Fibroblast of skin of left quadriceps (primary cell): ENCODE data around the gene FGF9.

ENCODE experiments used
- DNase-seq, 2 experiments: peaks; one replicate each; pipeline ENCODE4 v3.0.0-alpha.2; 2013; ENCODE audit warnings: low read depth in 2 of 2

The FGF9 gene

DNA sequence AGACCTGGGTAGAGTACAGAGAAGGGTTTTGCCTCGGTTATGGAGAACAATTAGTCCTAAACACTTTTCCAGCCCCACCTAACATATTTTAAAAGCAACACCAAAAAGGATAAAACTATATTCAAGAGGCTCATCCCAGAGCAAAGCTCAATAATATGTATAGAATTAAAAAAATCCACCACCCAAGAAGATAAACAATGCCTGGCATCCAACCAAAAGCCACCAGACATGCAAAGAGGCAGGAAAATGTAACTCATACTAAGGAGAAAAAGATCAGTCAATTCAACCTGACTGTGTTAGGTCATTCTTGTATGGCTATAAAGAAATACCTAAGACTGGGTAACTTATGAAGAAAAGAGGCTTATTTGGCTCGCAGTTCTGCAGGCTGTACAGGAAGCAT, 39.3 kb downstream of the FGF9 start:
- no peak for DNase-seq

DNA sequence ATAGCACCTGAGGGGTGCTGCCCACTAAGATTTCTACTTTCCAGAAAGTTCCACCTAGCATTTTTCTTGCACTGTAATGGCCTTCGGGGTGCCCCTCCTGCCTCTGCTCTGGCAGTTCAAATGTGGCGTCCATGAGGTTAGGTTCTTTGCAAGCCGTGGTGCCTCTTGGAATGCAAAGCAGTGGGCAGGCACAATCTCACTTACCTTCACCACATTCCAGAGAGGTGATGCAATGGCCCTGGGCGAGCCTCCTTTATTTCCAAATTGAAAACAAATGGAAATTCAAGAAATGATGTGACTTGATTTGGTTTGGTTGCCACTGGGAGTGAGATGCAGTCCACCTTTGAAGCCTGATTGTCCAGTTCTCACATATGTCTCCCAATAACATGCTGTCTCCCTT, 46.9 kb downstream of the FGF9 start:
- no peak for DNase-seq

DNA sequence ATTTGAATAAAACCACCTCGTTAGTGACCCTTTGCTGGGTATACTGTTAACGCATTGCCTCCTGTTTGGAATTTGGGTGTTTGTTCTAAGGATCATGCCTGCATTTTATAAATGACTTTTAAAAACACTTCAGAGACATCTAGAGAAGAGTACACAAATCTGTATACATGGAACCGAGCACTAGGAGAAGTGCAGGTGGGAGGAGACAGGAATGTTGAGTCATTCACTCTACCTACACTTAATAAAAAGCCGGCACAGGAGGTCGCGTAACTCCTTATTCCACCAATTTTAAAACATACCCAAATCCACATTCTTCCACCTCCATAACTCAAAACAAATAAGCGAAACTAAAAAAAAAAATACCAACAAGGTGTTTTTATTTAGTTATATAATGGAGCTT, 48.6 kb downstream of the FGF9 start:
- DNase-seq: no peak

DNA sequence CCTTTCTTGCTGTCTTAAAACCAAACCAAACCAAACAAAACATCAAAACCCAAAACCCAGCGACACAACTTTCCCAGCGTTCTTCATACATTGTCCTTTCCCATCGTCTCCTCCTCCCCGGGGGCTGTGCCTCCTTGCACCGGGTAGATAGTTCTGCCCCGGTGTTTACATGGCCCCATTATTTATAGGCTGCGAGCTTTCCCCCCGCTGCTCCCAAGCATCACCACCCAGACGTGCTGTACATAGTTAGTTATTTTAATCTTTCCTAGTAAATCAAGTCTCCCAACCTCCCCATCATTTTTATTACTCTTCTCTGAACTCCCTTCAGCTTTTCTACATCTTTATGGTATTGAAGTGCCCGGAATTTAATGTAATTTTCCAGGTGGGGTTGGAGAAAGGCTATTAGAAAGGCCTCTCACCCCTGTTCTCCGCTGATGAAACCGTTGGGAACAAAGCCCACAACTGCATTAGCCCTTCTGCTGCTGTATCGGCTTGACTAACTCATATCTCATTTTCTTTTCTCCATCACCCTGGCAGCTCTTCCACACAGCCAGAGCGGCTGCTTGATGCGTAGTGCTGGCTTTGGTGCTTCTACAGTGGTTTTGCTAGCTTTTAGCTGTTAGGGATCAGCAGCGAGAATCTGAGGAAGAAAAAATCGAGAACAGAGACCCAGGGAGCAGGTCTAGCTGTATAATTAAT, 53.1 kb downstream of the FGF9 start:
- no peak for DNase-seq

DNA sequence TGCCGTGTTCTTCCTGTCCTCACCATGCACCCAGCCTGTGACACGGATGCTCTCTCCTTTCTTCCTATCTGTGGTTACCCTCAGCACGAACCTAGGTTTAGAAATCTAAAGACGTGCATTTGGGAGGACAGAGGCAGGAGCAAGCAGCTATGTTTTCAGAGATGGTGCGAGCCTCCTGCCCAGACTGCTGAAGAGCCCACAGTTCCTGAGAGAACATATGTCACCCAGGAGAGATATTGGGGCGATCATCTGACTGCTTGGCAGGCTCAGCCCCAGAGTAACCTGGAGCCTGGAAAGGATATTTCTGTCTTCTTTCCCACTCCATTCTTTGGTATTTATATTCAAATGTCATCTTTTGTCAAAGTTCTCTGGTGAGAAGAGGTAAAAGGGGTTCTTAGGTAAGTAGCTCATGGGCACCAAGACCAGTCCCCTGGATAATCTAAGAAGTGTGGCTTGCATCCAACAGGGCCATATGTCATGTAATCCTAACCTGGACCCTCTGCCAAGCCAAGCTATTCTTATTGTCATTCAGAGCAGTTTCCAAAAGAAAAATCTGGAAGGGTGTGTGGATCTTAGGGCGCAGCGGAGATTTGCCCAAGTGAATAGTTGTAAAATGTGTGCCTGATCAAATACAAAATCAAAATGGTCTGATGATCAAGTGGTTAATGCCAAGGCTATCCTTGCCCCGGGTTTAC, 59.5 kb downstream of the FGF9 start:
- no peak for DNase-seq

DNA sequence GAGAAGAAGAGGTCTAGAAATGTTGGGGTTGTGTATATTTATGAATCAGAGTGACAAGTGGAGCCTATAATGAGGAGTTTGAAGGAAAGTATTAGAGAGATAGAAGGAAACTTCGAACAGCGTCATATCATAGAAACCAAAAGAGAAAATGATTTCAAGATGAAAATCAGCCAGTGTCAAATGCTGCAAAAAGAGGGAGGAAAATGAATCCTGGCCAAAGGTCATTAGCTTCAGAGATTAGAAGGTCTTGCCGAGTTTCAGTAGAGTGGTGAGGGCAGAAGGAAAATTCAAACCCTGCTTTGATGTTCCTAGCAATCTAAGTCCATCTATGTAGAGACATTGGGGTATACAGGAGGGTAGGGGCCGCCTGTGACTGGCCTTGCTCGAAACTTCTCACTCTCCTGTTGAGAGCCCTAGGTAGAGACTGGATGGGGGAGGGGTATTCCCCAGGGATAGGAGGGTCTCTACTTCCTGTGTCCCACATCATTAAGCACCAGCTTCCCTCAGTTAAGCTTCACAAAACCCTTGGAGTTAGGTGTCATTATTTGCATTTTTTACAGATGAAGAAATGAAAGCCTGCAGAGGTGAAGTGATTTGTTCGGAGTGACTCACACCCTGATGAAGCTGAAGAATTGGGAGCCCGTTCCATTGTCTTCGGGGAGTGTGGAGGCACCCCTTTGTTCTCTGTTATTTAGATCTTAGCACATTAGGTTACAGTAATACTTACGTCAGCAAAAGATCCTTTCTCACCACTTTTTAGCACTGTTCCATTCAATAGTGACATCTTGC, 62.8 kb downstream of the FGF9 start:
- DNase-seq: no peak

DNA sequence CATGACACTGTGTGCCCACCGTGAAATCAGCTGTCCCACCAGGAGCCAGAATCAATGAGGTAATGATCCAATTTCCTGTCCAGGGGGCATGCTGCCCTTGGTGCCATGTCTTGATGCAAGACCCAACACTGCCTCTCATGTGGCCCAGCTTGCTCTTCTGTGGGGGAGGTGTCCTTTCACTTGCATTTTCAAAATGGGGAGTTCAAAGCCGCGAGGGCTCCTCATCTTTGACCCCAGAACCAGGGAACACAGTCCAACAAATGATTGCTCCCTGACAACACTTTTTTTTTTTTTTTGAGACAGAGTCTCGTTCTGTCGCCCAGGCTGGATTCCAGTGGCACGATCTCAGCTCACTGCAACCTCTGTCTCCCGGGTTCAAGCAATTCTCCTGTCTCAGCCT, 64.1 kb downstream of the FGF9 start:
- no peak for DNase-seq

DNA sequence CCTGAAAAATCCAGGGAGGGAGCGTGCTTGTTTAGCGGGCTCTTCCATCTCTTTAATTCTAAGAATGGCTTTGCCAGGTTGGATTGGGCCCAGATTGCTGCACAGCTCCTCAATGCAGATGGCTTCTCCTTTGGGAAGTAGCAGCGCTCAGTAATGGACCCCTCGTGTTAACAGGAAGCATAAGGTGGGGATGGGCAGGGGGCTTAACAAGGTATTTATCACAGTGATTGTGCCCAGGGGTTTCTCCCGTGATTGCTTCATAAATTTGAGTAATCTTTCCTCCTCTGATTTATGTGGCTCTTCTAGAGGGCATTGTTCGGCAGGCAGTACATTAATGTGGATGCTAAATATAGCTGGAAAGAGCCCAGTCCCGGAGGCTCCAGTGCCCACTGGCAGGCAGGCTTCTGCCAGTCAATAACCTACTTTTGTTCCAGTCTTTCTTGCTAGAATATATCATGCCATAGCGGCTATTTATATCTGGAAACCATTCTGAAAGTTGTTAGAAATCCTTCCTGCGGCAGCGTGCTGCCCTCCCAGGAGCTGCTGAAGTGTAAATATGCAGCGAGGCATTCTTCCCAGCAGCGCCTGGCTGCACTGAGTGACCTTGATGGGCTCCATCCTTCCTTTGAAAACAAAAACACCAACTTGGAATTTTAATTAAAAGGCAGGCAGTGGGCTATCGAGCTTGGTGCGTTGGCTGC, 65.0 kb downstream of the FGF9 start:
- DNase-seq: no peak

DNA sequence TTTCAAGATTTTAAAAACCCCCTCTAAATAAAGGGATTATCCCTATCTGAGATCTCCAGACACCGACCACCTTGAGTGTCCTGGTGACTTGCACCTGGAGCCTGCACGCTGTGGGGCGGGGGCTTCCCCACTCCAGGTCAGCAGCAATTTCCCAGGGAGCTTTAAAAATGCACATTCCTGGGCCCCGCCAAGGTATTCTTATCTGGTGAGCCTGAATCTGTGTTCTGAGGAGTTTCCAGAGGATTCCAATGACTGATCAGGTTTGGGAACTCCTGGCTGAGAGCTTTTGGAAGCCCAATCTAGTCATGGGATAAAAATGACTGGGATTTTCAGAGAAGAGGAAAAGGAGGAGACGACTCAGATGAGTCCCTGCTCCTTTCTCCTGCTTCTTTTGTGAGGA, 66.1 kb downstream of the FGF9 start:
- DNase-seq: no peak

DNA sequence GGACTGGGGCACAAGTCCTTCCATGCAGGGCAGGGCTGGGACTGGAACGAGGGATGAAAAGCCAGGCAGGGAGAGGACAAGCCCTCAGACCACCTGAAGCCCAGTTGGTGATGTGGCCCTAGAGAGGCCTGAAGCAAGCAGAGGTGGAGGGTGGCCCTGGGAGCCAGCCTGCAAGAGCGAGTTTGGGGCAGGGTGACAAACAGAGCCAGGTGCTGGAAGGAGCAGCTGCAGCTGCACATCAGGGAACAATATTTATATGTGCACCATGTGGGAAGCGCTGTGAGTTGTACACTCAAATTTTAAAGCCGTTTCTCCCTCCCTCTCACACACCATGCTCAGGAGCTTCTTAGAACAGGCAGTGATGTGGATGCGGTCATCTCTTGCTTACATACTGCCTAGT, 67.8 kb downstream of the FGF9 start:
- DNase-seq: no peak

DNA sequence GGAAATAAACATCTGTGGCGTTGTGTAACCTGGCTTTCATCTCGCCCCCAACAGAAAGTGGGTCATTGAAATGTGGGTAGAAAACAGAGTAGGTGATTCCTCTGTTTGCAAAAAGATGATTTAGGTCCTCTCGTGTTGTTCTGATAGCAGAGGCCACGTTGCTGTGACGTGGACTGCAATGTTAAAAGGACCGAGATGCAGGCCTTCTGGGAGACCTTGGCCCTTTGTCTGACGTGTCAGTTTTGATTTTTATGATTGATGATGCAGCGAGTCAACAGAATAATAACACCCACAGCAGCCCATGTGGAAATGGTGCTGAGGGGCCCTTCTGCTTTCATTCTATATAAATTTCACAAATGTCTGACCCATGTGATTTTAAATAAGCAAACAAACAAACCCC, 68.9 kb downstream of the FGF9 start:
- no peak for DNase-seq

DNA sequence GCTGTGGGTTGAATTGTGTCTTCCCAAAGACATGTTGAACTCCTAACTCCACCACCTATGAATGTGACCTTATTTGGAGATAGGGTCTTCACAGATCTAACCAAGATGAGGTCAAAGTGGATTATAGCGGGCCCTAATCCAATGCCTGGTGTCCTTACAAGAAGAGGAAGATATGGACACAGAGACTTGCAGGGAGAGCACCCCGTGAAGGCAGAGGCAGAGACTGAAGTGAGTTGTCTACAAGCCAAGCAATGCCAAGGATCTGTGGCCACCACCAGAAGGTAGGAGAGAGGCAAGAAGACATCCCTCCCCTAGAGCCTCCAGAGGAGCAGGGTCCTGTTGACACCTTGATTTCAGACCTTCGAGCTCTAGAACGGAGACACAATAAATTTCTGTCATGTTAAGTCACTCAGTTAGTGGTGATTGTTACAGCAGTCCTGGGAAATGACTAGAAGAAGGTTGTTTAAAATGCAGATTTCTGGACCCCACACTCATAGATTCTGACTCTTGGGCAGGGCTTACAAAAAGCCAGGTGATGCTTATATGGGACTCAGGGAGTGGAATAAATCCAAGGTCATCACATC, 70.6 kb downstream of the FGF9 start:
- DNase-seq: no peak

DNA sequence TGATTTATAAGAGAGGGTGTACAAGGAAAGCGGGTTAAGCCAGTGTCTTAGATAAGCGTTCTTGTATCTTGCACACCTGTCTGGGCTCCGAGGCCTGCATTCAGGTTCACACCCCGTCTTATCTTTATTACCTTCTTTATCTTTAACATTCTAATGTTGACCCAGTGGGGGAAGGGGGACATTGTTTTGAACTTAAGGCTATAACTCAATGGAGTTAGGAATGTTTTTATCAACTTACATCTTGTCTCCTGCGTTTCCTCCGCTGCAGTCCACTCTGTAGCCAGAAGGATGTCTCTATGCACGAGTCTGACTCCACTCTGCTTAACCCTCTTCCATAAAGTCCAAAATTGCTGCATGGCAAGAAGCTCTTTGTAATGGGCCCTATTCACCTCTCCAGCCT, 71.2 kb downstream of the FGF9 start:
- no peak for DNase-seq

DNA sequence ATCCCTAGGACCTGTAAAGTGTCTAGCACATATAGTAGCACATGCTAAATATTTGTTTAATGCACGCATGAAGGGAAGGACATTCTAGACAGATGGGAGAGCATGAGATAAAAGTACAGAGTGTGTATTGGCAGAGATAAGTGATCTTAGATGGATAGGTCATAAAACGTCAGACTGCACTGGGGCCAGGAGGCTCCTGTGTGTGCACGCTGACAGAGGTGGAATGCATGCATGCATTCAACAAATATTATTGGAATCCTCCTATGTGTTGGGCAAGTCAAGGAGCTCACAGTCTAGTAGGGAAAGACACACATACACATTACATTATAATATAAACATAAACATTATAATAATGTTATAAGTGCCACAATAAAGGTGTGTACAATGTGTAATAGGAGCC, 73.3 kb downstream of the FGF9 start:
- DNase-seq: no peak

DNA sequence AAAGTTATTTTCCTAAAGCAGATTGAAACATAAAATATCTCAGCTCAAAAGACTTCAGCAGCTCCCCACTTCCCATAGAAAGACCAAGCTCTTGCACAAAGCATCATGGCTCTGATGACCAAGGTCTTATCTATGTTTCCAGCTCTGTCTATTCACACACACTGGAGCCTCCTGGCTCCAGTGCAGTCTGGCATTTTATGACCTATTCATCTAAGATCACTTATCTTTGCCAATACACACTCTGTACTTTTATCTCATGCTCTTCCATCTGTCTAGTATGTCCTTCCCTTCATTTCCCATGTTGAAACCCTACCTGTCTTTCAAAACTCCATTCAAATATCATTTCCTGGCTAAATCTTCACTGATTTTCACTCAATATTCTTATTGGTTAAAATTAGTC, 74.4 kb downstream of the FGF9 start:
- DNase-seq: no peak

DNA sequence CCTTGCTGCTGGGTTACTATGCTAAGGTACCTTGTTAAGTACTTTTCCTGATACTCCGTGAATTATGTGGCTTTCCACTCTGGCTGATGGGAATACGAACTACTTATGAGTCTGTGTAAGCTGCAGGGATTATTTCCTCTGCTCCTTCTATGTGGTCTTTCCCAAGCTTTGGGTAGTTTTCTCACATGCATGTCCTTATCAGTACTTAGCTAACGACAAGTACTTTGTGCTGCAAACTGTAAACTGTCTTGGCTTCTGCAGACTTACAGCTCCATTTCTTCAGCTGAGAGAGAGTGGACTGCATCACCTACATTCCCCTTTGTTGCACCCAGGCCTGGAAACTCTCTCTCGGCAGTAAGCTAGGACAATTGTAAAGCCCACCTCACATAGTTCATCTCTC, 76.6 kb downstream of the FGF9 start:
- DNase-seq: no peak

DNA sequence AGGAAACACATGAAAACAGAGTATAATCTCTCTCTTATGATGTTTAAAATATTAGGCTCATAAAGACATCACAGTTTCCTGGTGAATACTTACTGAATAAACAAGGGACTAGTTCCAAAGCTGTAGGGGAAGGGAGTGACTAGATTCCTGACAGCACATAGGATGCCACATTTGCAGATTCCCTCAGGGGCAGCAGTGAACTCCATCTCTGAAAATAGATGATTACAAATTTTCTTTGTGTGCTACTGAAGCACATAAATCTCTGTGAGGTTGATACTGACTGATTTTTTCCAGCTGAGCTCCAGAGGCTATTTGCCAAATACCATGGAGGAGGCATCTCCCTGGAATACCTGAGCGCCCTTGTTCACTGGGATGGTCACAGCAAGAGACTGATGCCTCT, 77.3 kb downstream of the FGF9 start:
- DNase-seq: no peak

DNA sequence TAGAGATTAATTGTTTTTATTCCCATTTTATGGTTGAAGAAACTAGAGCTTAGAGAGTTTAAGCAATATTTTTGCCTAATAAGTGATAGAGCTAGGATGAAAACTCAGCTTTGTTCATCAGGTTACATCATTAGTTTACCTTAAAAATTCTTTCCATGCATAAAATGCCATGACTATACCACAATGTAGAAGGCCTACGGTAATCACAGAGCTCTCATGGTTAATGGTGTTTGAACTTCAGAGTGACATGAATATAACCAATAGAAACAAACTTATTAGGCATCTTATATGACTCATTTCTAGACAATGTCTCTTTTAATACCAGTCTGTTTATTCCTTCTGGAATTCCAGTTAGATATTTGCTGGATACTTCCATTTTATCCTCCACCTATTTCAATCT, 78.5 kb downstream of the FGF9 start:
- DNase-seq: no peak

DNA sequence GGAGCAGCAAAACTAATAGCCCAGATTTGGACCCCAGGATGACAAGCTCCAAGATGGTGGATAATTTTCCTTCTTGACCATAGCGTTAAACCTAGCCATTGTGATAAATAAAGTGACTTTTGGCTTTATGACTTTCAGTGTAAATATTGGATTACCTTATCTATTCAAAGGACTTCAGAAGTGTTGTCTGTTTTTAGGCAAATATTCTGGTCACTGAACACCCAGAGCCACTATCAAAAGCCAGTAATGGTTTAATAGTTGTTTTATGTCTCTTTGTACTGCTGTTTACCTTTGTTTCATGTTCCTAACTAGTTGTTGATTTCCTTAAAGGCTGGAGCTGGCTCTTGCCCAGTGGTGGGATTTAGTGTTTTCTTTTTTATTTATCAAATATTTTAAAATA, 81.6 kb downstream of the FGF9 start:
- DNase-seq: no peak

DNA sequence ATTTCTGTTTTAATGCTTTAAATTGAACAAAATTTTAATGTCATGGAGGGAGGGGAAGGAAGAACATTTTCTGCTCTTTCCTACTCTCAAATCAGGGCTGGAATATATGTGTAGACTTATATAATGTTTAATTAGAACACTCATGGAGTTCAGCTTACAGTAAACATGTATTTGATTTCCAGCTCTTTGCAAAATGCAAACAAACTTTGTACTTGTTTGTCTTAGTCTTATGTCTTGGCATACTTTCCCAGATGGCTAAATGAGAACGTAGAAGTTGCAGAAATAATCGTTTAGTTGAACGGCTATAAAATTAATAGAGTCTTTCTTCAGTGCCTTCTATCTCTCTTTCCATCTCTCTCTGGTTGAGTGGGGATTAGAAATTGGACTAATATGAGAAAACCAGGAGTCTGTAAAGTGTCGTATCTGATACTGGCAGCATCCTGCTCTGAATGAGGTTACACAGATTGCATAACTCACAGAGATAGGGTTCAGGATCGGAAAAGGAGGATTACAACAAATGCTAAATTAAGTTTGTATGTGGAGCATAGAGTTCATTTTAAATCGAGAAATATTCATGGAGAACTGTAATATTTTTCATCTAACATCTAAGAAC, 82.3 kb downstream of the FGF9 start:
- DNase-seq: no peak
